Mesothelial cell of epicardium (in vitro differentiated cells): ENCODE results near the gene MACROD2. TPM values are rescaled to one million over a fixed set of nuclear protein-coding genes. Genes with fewer than 3 reads are reported as not detected.

Experiments
- DNase-seq, 2 experiments: peaks; one replicate each; pipeline ENCODE4 v3.0.0; 2021; ENCODE audit warnings: low spot score in 2 of 2; ENCODE audit not compliant: unreplicated experiment in 2 of 2
- H3K27ac Mint-ChIP-seq: 2 replicates; pipeline ENCODE4 v1.8.0; 2021; ENCODE audit warnings: mixed read lengths
- H3K27me3 Mint-ChIP-seq: 2 replicates; pipeline ENCODE4 v1.8.0; 2021; ENCODE audit warnings: low read depth, mixed read lengths
- H3K36me3 Mint-ChIP-seq: 2 replicates; pipeline ENCODE4 v1.8.0; 2021; ENCODE audit warnings: mixed read lengths
- H3K4me1 Mint-ChIP-seq: 2 replicates; pipeline ENCODE4 v1.8.0; 2021; ENCODE audit warnings: mixed read lengths
- H3K4me3 Mint-ChIP-seq: 2 replicates; pipeline ENCODE4 v1.8.0; 2021; ENCODE audit warnings: mild to moderate bottlenecking, moderate library complexity, mixed read lengths
- H3K9me3 Mint-ChIP-seq: 2 replicates; pipeline ENCODE4 v1.8.0; 2021; ENCODE audit warnings: mixed read lengths
- CTCF ChIP-seq: fragments of 200-600 bp; sonication (generic); IDR thresholded peaks from one replicate; pipeline ENCODE4 v1.5.0; 2021; ENCODE audit warnings: antibody characterized with exemption; ENCODE audit not compliant: unreplicated experiment
- total RNA-seq: library from RNA; stranded (reverse); gene quantifications from 3 replicates; pipeline ENCODE4 v1.2.1, GENCODE V29; 2021

The MACROD2 gene
- total RNA-seq, 1 donor from 2014 or later, result 10.0 TPM

DNA sequence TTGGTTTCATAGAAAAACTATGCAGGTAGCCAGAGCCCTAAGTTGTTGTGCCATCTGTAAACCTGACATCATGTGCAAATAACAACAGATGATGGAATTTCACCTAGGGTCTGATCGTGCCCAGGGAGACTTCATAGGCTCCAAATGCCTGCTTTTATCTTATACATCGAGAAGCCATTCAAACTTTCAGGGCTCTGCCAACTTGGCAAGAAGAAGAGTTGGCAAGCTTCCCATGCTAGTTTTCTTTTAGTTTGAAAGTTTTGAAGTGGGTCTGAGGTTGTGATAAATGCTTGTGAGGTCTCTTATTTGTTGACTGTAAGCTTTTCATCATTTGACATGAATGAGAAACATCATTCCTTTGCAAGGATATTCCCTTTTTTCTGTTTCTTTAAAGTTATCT, 517.5 kb downstream of the MACROD2 start:
- Mint-ChIP-seq H3K27me3 (no peaks in the 10 kb centered on the region), H3K27ac (peak overlapping the region; percentile 2), H3K4me3 (no peak overlapping the region), H3K36me3 (peaks cover 8% of the 10 kb centered on the region), H3K9me3 (peaks cover 21% of the 10 kb centered on the region), H3K4me1 (peaks cover 33% of the 10 kb centered on the region)
- TF ChIP-seq CTCF, result no peak
- DNase-seq, result no peak

DNA sequence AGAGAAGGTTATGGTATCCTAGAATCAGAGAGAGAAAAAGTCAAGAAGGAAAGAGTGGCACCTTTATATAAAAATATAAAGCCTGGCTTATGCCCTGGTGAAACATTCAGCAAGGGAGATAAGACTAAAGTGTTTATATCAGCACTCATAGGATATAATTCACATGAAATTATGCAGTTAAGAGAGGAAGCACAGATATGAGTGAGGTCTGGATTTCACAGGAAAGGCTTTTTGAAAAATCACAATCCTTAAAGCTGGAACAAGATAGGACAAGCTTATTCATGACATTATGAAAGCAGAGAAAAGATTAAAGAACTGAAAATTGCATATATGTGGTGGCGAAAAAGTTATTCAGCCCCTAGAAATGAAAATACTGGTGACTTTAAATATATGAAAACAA, 523.3 kb downstream of the MACROD2 start:
- Mint-ChIP-seq H3K27me3 (no peaks in the 10 kb centered on the region), H3K4me3 (no peak overlapping the region), H3K27ac (peak overlapping the region; percentile 26), H3K9me3 (peaks cover 21% of the 10 kb centered on the region), H3K36me3 (peaks cover 4% of the 10 kb centered on the region), H3K4me1 (peaks cover 36% of the 10 kb centered on the region)
- no peak for DNase-seq
- TF ChIP-seq CTCF, result no peak

- Mint-ChIP-seq H3K9me3 (peaks cover 18% of the 10 kb centered on the region), H3K27me3 (no peaks in the 10 kb centered on the region), H3K27ac (peak overlapping the region; percentile 45), H3K4me1 (peaks cover 27% of the 10 kb centered on the region), H3K36me3 (peaks cover 2% of the 10 kb centered on the region), H3K4me3 (no peak overlapping the region)
- no peak for DNase-seq
- no peak for TF ChIP-seq CTCF
Observed at GRCh38 chr20:14521016-14521415, 525.7 kb downstream of the MACROD2 start.

- TF ChIP-seq CTCF, result no peak
- H3K27me3 Mint-ChIP-seq, result no peaks in the 10 kb centered on the region
- no peak for DNase-seq
- H3K27ac Mint-ChIP-seq, result no peak overlapping the region
- H3K9me3 Mint-ChIP-seq, result peaks cover 18% of the 10 kb centered on the region
- H3K4me1 Mint-ChIP-seq, result peaks cover 27% of the 10 kb centered on the region
- no peak overlapping the region for H3K4me3 Mint-ChIP-seq
- peaks cover 2% of the 10 kb centered on the region for H3K36me3 Mint-ChIP-seq
Observed at GRCh38 chr20:14521436-14521835, 526.1 kb downstream of the MACROD2 start.

GRCh38 chr20:14522595-14522994, 527.3 kb downstream of the MACROD2 start:
- Mint-ChIP-seq H3K9me3 (peaks cover 13% of the 10 kb centered on the region), H3K27ac (no peak overlapping the region), H3K27me3 (no peaks in the 10 kb centered on the region), H3K4me3 (no peak overlapping the region), H3K4me1 (peaks cover 27% of the 10 kb centered on the region), H3K36me3 (peaks cover 2% of the 10 kb centered on the region)
- TF ChIP-seq CTCF, result no peak
- no peak for DNase-seq

DNA sequence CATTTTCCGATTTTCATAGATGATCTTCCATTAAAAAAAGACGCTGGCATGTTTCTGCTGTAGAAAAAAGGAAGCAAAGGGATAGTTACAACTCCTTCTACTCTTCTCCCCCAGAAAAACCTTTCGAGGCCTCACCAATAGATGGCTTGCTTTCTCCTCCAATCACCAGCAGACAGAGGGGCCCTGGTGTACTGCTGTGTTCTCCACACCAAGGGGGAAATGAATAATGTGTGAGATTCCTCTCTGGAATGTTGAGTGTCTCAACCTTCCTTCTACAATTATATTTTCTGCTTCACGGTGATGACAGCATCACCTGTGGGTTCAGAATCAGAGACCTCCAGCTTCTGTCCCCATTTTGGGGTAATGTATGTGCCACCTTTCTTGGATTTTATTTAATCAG, 527.8 kb downstream of the MACROD2 start:
- TF ChIP-seq CTCF, result no peak
- Mint-ChIP-seq H3K27me3 (no peaks in the 10 kb centered on the region), H3K27ac (no peak overlapping the region), H3K9me3 (peaks cover 13% of the 10 kb centered on the region), H3K4me1 (peaks cover 27% of the 10 kb centered on the region), H3K36me3 (peaks cover 2% of the 10 kb centered on the region), H3K4me3 (no peak overlapping the region)
- DNase-seq, result no peak
